ENCODE measurements around the gene NR0B2.

Gene NR0B2

GRCh38 chr1:26915204-26915842 is 1.5 kb upstream of the NR0B2 start:
- no peaks in the 10 kb centered on the region for H3K9me2 ChIP-seq (replicated peaks; ENCODE audit: low read depth, low read length)
- no peaks in the 10 kb centered on the region for H3K36me3 ChIP-seq (ENCODE audit: insufficient read depth, low read length)
- H3K4me3 ChIP-seq (ENCODE audit: low read length, poor library complexity, severe bottlenecking), result no peak overlapping the region
- H4K20me1 ChIP-seq (ENCODE audit: insufficient read depth, low read length, poor library complexity, severe bottlenecking), result no peaks in the 10 kb centered on the region
- no peak overlapping the region for H2AFZ ChIP-seq (ENCODE audit: low read length)
- H3K4me1 ChIP-seq (ENCODE audit: insufficient read depth, low read length, poor library complexity, severe bottlenecking), result no peaks in the 10 kb centered on the region
- H3K27me3 ChIP-seq (ENCODE audit: insufficient read depth, low read length, poor library complexity, severe bottlenecking), result no peaks in the 10 kb centered on the region
- H3K79me2 ChIP-seq (ENCODE audit: insufficient read depth, low read length), result no peaks in the 10 kb centered on the region
- H3K9me3 ChIP-seq (ENCODE audit: insufficient read depth, low read depth, low read length), result no peaks in the 10 kb centered on the region
- H3K9ac ChIP-seq (ENCODE audit: low read depth, low read length, poor library complexity, severe bottlenecking), result no peak overlapping the region
- H3K4me2 ChIP-seq (ENCODE audit: low read depth, low read length, poor library complexity, severe bottlenecking), result no peak overlapping the region
- no peaks in the 10 kb centered on the region for H3F3A ChIP-seq (ENCODE audit: low read depth)
- no peak for TF ChIP-seq EZH2phosphoT487 (IDR thresholded peaks at IDR 0.05; ENCODE audit: borderline replicate concordance)
- TF ChIP-seq, protein P1, sequence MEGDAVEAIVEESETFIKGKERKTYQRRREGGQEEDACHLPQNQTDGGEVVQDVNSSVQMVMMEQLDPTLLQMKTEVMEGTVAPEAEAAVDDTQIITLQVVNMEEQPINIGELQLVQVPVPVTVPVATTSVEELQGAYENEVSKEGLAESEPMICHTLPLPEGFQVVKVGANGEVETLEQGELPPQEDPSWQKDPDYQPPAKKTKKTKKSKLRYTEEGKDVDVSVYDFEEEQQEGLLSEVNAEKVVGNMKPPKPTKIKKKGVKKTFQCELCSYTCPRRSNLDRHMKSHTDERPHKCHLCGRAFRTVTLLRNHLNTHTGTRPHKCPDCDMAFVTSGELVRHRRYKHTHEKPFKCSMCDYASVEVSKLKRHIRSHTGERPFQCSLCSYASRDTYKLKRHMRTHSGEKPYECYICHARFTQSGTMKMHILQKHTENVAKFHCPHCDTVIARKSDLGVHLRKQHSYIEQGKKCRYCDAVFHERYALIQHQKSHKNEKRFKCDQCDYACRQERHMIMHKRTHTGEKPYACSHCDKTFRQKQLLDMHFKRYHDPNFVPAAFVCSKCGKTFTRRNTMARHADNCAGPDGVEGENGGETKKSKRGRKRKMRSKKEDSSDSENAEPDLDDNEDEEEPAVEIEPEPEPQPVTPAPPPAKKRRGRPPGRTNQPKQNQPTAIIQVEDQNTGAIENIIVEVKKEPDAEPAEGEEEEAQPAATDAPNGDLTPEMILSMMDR (conservative IDR thresholded peaks at IDR 0.05; ENCODE audit: low read length), result no peak

GRCh38 chr1:26913389-26913753 is 404 bp downstream of the NR0B2 start:
- Histone ChIP-seq H3F3A (ENCODE audit: low read depth) (no peaks in the 10 kb centered on the region), H3K9me2 (replicated peaks; ENCODE audit: low read depth, low read length) (no peaks in the 10 kb centered on the region), H3K9ac (ENCODE audit: low read depth, low read length, poor library complexity, severe bottlenecking) (no peak overlapping the region), H4K20me1 (ENCODE audit: insufficient read depth, low read length, poor library complexity, severe bottlenecking) (no peaks in the 10 kb centered on the region), H3K4me3 (ENCODE audit: low read length, poor library complexity, severe bottlenecking) (no peak overlapping the region), H3K79me2 (ENCODE audit: insufficient read depth, low read length) (no peaks in the 10 kb centered on the region), H3K27me3 (ENCODE audit: insufficient read depth, low read length, poor library complexity, severe bottlenecking) (no peaks in the 10 kb centered on the region), H3K36me3 (ENCODE audit: insufficient read depth, low read length) (no peaks in the 10 kb centered on the region), H3K9me3 (ENCODE audit: insufficient read depth, low read depth, low read length) (no peaks in the 10 kb centered on the region), H3K4me2 (ENCODE audit: low read depth, low read length, poor library complexity, severe bottlenecking) (no peak overlapping the region), H3K4me1 (ENCODE audit: insufficient read depth, low read length, poor library complexity, severe bottlenecking) (no peaks in the 10 kb centered on the region), H2AFZ (ENCODE audit: low read length) (no peak overlapping the region)
- TF ChIP-seq EZH2phosphoT487 (IDR thresholded peaks at IDR 0.05; ENCODE audit: borderline replicate concordance), result no peak
- TF ChIP-seq, protein P1 (conservative IDR thresholded peaks at IDR 0.05; ENCODE audit: low read length), result no peak

- no peaks in the 10 kb centered on the region for H3K36me3 ChIP-seq (ENCODE audit: insufficient read depth, low read length)
- H3K9ac ChIP-seq (ENCODE audit: low read depth, low read length, poor library complexity, severe bottlenecking), result no peak overlapping the region
- H3K4me1 ChIP-seq (ENCODE audit: insufficient read depth, low read length, poor library complexity, severe bottlenecking), result no peaks in the 10 kb centered on the region
- no peak overlapping the region for H2AFZ ChIP-seq (ENCODE audit: low read length)
- no peaks in the 10 kb centered on the region for H3K27me3 ChIP-seq (ENCODE audit: insufficient read depth, low read length, poor library complexity, severe bottlenecking)
- H3K9me3 ChIP-seq (ENCODE audit: insufficient read depth, low read depth, low read length), result no peaks in the 10 kb centered on the region
- no peaks in the 10 kb centered on the region for H4K20me1 ChIP-seq (ENCODE audit: insufficient read depth, low read length, poor library complexity, severe bottlenecking)
- no peak overlapping the region for H3K4me2 ChIP-seq (ENCODE audit: low read depth, low read length, poor library complexity, severe bottlenecking)
- no peaks in the 10 kb centered on the region for H3K9me2 ChIP-seq (replicated peaks; ENCODE audit: low read depth, low read length)
- H3K79me2 ChIP-seq (ENCODE audit: insufficient read depth, low read length), result no peaks in the 10 kb centered on the region
- H3F3A ChIP-seq (ENCODE audit: low read depth), result no peaks in the 10 kb centered on the region
- TF ChIP-seq EZH2phosphoT487 (IDR thresholded peaks at IDR 0.05; ENCODE audit: borderline replicate concordance), result no peak
- TF ChIP-seq, protein P1 (conservative IDR thresholded peaks at IDR 0.05; ENCODE audit: low read length), result no peak
- H3K4me3 ChIP-seq (ENCODE audit: low read length, poor library complexity, severe bottlenecking), result no peak overlapping the region
Measured at GRCh38 chr1:26912147-26912490, 1.7 kb downstream of the NR0B2 start.
